OCI-M1 (cell line): Measurements from ENCODE around the gene ACTL10.
"Not testable (repeated sequence)": the region's sequence is repeated elsewhere in the genome, so short reads cannot be mapped to it uniquely, and the experiment has no call there.

Experiments
- DNase-seq: peaks from one replicate; lab custom pipeline; 2025; lab: John Stamatoyannopoulos, UW

The ACTL10 gene

GRCh38 chr20:33666293-33667244 is at the start of gene ACTL10:
Gene ACTL10 (plus strand): TSS chr20:33666943. CDS start chr20:33667498, 555 bp downstream.
- peak; percentile 99 for DNase-seq

- no peak for DNase-seq
Observed at GRCh38 chr20:33621717-33622400, 44.9 kb upstream of the ACTL10 start.

GRCh38 chr20:33622705-33623365 is 43.9 kb upstream of the ACTL10 start:
- no peak for DNase-seq

GRCh38 chr20:33624399-33624798 is 42.3 kb upstream of the ACTL10 start:
- DNase-seq = no peak

GRCh38 chr20:33626190-33626589 is 40.6 kb upstream of the ACTL10 start:
- no peak for DNase-seq

- no peak for DNase-seq
Observed at GRCh38 chr20:33627577-33628216, 39.0 kb upstream of the ACTL10 start.

GRCh38 chr20:33629533-33629932 is 37.2 kb upstream of the ACTL10 start:
- no peak for DNase-seq

GRCh38 chr20:33629979-33630378 is 36.8 kb upstream of the ACTL10 start:
- DNase-seq = no peak

GRCh38 chr20:33630507-33630906 is 36.2 kb upstream of the ACTL10 start:
- no peak for DNase-seq

- not testable (repeated sequence) for DNase-seq
Observed at GRCh38 chr20:33631910-33632309, 34.8 kb upstream of the ACTL10 start.

- DNase-seq = no peak
Observed at GRCh38 chr20:33635341-33635740, 31.4 kb upstream of the ACTL10 start.

- DNase-seq = no peak
Observed at GRCh38 chr20:33636776-33637175, 30.0 kb upstream of the ACTL10 start.

GRCh38 chr20:33640287-33640686 is 26.5 kb upstream of the ACTL10 start:
- no peak for DNase-seq

GRCh38 chr20:33644313-33645071 is 22.3 kb upstream of the ACTL10 start:
- no peak for DNase-seq

- no peak for DNase-seq
Observed at GRCh38 chr20:33645072-33645358, 21.7 kb upstream of the ACTL10 start.

GRCh38 chr20:33645396-33645795 is 21.3 kb upstream of the ACTL10 start:
- DNase-seq = peak; percentile 26

- DNase-seq = no peak
Observed at GRCh38 chr20:33646191-33646590, 20.6 kb upstream of the ACTL10 start.

GRCh38 chr20:33646959-33647602 is 19.7 kb upstream of the ACTL10 start:
- DNase-seq = not testable (repeated sequence)

- peak; percentile 31 for DNase-seq
Observed at GRCh38 chr20:33647603-33648395, 18.9 kb upstream of the ACTL10 start.

- no peak for DNase-seq
Observed at GRCh38 chr20:33648396-33649004, 18.2 kb upstream of the ACTL10 start.
